ENCODE data around the gene AGBL1.

AGBL1 gene

GRCh38 chr15:86493884-86494283 is 414.2 kb downstream of the AGBL1 start:
- no peaks in the 10 kb centered on the region for H3K27me3 ChIP-seq (ENCODE audit: insufficient read depth, low read length, poor library complexity)
- no peaks in the 10 kb centered on the region for H4K20me1 ChIP-seq (ENCODE audit: insufficient read depth, low read length)
- no peaks in the 10 kb centered on the region for H3K79me2 ChIP-seq (ENCODE audit: insufficient read depth, low read length)
- TF ChIP-seq EZH2 (IDR thresholded peaks at IDR 0.05; ENCODE audit: borderline replicate concordance, low read depth, low read length, severe bottlenecking), result no peak
- TF ChIP-seq, protein P1, sequence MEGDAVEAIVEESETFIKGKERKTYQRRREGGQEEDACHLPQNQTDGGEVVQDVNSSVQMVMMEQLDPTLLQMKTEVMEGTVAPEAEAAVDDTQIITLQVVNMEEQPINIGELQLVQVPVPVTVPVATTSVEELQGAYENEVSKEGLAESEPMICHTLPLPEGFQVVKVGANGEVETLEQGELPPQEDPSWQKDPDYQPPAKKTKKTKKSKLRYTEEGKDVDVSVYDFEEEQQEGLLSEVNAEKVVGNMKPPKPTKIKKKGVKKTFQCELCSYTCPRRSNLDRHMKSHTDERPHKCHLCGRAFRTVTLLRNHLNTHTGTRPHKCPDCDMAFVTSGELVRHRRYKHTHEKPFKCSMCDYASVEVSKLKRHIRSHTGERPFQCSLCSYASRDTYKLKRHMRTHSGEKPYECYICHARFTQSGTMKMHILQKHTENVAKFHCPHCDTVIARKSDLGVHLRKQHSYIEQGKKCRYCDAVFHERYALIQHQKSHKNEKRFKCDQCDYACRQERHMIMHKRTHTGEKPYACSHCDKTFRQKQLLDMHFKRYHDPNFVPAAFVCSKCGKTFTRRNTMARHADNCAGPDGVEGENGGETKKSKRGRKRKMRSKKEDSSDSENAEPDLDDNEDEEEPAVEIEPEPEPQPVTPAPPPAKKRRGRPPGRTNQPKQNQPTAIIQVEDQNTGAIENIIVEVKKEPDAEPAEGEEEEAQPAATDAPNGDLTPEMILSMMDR (IDR thresholded peaks at IDR 0.05; ENCODE audit: borderline replicate concordance, extremely low read depth, low read length, poor library complexity, severe bottlenecking), result no peak
- H3K9me3 ChIP-seq (ENCODE audit: insufficient read depth, low read length, severe bottlenecking), result no peaks in the 10 kb centered on the region
- no peak for DNase-seq
- H3K4me1 ChIP-seq (ENCODE audit: insufficient read depth, low read length), result no peaks in the 10 kb centered on the region
- no peak overlapping the region for H3K9ac ChIP-seq (ENCODE audit: low read depth, low read length)
- no peaks in the 10 kb centered on the region for H3K36me3 ChIP-seq (ENCODE audit: insufficient read depth, low read length)
- no peak overlapping the region for H2AFZ ChIP-seq (ENCODE audit: low read depth, low read length)
- H3K4me3 ChIP-seq (ENCODE audit: low read depth in 1 of 2, low read length in 2 of 2), result no peak overlapping the region
- no peak overlapping the region for H3K27ac ChIP-seq (ENCODE audit: low read length)
- ATAC-seq (ENCODE audit: insufficient read depth, low read depth), result no peak
- H3K4me2 ChIP-seq (ENCODE audit: insufficient read depth, low read length), result no peak overlapping the region

- no peak for TF ChIP-seq EZH2 (IDR thresholded peaks at IDR 0.05; ENCODE audit: borderline replicate concordance, low read depth, low read length, severe bottlenecking)
- TF ChIP-seq, protein P1 (IDR thresholded peaks at IDR 0.05; ENCODE audit: borderline replicate concordance, extremely low read depth, low read length, poor library complexity, severe bottlenecking), result no peak
- Histone ChIP-seq H3K36me3 (ENCODE audit: insufficient read depth, low read length) (no peaks in the 10 kb centered on the region), H3K79me2 (ENCODE audit: insufficient read depth, low read length) (no peaks in the 10 kb centered on the region), H3K27ac (ENCODE audit: low read length) (no peak overlapping the region), H3K4me3 (ENCODE audit: low read depth in 1 of 2, low read length in 2 of 2) (no peak overlapping the region), H3K27me3 (ENCODE audit: insufficient read depth, low read length, poor library complexity) (no peaks in the 10 kb centered on the region), H2AFZ (ENCODE audit: low read depth, low read length) (no peak overlapping the region), H3K9me3 (ENCODE audit: insufficient read depth, low read length, severe bottlenecking) (no peaks in the 10 kb centered on the region), H3K9ac (ENCODE audit: low read depth, low read length) (no peak overlapping the region), H3K4me2 (ENCODE audit: insufficient read depth, low read length) (no peak overlapping the region), H4K20me1 (ENCODE audit: insufficient read depth, low read length) (no peaks in the 10 kb centered on the region), H3K4me1 (ENCODE audit: insufficient read depth, low read length) (no peaks in the 10 kb centered on the region)
- ATAC-seq (ENCODE audit: insufficient read depth, low read depth), result no peak
- no peak for DNase-seq
Observed at GRCh38 chr15:86494475-86494874, 414.8 kb downstream of the AGBL1 start.

GRCh38 chr15:86502301-86502700 is 422.6 kb downstream of the AGBL1 start:
- H3K9ac ChIP-seq (ENCODE audit: low read depth, low read length), result no peak overlapping the region
- ATAC-seq (ENCODE audit: insufficient read depth, low read depth), result no peak
- H3K27me3 ChIP-seq (ENCODE audit: insufficient read depth, low read length, poor library complexity), result no peaks in the 10 kb centered on the region

More at GRCh38 chr15:86502301-86502700, 422.6 kb downstream of the AGBL1 start:
- Histone ChIP-seq H3K36me3 (ENCODE audit: insufficient read depth, low read length) (no peaks in the 10 kb centered on the region), H3K4me1 (ENCODE audit: insufficient read depth, low read length) (no peaks in the 10 kb centered on the region), H3K79me2 (ENCODE audit: insufficient read depth, low read length) (no peaks in the 10 kb centered on the region), H3K9me3 (ENCODE audit: insufficient read depth, low read length, severe bottlenecking) (no peaks in the 10 kb centered on the region), H3K4me3 (ENCODE audit: low read depth in 1 of 2, low read length in 2 of 2) (no peak overlapping the region), H2AFZ (ENCODE audit: low read depth, low read length) (no peak overlapping the region), H4K20me1 (ENCODE audit: insufficient read depth, low read length) (no peaks in the 10 kb centered on the region), H3K4me2 (ENCODE audit: insufficient read depth, low read length) (no peak overlapping the region), H3K27ac (ENCODE audit: low read length) (no peak overlapping the region)
- DNase-seq, result no peak
- TF ChIP-seq, protein P1 (IDR thresholded peaks at IDR 0.05; ENCODE audit: borderline replicate concordance, extremely low read depth, low read length, poor library complexity, severe bottlenecking), result no peak
- no peak for TF ChIP-seq EZH2 (IDR thresholded peaks at IDR 0.05; ENCODE audit: borderline replicate concordance, low read depth, low read length, severe bottlenecking)

All from DND-41 (cell line).